ENCODE measurements around the gene TP53I11. TPM values are rescaled to one million over a fixed set of nuclear protein-coding genes. Genes with fewer than 3 reads are reported as not detected.

The TP53I11 gene
- polyA plus RNA-seq, 3 donors, result 11.0 to 13.2 (median 11.3) TPM

DNA sequence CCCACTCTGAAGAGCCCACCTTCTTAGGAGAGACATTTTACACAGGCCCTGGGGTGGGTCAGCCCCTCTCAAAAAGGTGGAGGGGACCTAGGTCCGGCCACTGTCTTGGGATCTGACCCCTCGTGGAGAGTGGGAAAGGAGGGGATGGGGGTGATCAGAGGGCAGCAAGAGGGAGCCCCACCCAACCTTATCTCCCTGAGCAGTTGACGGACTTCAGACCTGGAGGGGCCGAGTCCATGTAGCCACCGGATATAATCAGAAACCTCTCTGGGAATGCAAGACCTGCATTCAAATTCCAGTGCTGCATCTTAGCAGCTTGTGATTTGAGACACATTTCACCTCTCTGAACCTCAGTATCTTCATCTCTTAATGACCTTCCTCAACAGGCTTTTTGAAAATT is 44.0 kb downstream of the TP53I11 start:
- no peak for DNase-seq
- Mint-ChIP-seq H3K9me3 (peaks cover 0 to 3% (median 0%) of the 10 kb centered on the region in 7 donors), H3K27me3 (ENCODE audit: low read depth in 3 of 3) (peaks cover 11 to 16% (median 12%) of the 10 kb centered on the region in 3 donors), H3K4me1 (no peaks in the 10 kb centered on the region), H3K4me3 (no peak overlapping the region), H3K36me3 (no peaks in the 10 kb centered on the region), H3K27ac (no peak overlapping the region)
- Histone ChIP-seq H3K36me3 (replicated peaks in 1 of 2; ENCODE audit: control insufficient read depth in 1 of 2, insufficient read depth in 2 of 2, low read length in 2 of 2) (no peaks in the 10 kb centered on the region), H3K79me2 (ENCODE audit: insufficient read depth, low read length) (no peaks in the 10 kb centered on the region), H2AFZ (ENCODE audit: insufficient read depth, low read depth, low read length, poor library complexity, severe bottlenecking) (no peak overlapping the region), H3K4me3 (replicated peaks in 1 of 3; ENCODE audit: low read depth in 2 of 3, low read length in 3 of 3) (no peak overlapping the region), H3K9me3 (replicated peaks in 1 of 2; ENCODE audit: control insufficient read depth in 1 of 2, insufficient read depth in 1 of 2, low read length in 2 of 2) (no peaks in the 10 kb centered on the region), H3K27me3 (ENCODE audit: control insufficient read depth in 2 of 2, insufficient read depth in 2 of 2, low read length in 2 of 2) (no peaks in the 10 kb centered on the region), H3K27ac (ENCODE audit: low read depth in 1 of 2, low read length in 2 of 2) (no peak overlapping the region), H3K4me2 (replicated peaks; ENCODE audit: extremely low read depth, low read length, poor library complexity, severe bottlenecking) (no peak overlapping the region), H3K4me1 (ENCODE audit: control insufficient read depth in 1 of 2, insufficient read depth in 2 of 2, low read length in 2 of 2) (no peaks in the 10 kb centered on the region), H3K9ac (ENCODE audit: insufficient read depth, low read length, poor library complexity, severe bottlenecking) (no peak overlapping the region), H4K20me1 (ENCODE audit: insufficient read depth, low read length) (no peaks in the 10 kb centered on the region)
- intact Hi-C loops (cut with micrococcal nuclease), result no loop called here
- WGBS (ENCODE audit: insufficient coverage), result 65% methylated on average over 3 of the region's 5 CpGs
- TF ChIP-seq, protein P1, sequence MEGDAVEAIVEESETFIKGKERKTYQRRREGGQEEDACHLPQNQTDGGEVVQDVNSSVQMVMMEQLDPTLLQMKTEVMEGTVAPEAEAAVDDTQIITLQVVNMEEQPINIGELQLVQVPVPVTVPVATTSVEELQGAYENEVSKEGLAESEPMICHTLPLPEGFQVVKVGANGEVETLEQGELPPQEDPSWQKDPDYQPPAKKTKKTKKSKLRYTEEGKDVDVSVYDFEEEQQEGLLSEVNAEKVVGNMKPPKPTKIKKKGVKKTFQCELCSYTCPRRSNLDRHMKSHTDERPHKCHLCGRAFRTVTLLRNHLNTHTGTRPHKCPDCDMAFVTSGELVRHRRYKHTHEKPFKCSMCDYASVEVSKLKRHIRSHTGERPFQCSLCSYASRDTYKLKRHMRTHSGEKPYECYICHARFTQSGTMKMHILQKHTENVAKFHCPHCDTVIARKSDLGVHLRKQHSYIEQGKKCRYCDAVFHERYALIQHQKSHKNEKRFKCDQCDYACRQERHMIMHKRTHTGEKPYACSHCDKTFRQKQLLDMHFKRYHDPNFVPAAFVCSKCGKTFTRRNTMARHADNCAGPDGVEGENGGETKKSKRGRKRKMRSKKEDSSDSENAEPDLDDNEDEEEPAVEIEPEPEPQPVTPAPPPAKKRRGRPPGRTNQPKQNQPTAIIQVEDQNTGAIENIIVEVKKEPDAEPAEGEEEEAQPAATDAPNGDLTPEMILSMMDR (IDR thresholded peaks at IDR 0.05), result no peak

DNA sequence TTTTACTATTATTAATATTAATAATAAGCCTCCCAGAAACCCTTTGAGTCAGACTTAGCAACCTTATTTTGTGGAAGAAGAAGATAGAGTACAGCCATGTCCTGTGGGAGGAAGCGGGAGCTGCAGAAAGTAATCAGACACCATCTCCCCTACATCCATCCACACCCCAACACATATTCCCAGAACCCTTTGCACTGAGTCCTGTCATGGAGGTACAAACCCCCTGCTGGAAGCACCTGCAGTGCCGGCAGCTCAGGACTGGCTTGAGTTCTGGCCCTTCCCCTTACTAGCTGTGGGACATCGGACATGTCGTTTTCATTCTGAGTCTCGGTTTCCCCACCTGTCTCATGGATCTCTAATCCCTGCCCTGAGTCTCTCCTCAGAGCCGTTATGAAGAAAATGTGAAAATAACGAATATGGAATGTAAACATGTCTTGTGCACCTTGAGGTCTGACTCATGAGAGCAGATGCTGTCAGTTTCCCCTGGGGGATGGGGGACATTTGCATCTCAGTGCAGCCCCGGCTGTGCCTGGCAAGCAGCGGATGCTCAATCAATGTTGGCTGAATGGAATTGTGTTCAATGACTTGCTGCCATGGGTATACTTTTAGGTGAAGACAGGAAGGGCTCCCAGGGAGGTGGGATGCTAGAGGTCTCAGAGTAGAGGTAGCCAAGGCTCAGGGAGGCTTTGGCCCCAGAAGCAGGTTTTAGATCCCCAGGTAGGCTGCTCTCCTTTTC is 45.4 kb downstream of the TP53I11 start:
- Histone ChIP-seq H3K9me3 (replicated peaks in 1 of 2; ENCODE audit: control insufficient read depth in 1 of 2, insufficient read depth in 1 of 2, low read length in 2 of 2) (no peaks in the 10 kb centered on the region), H3K79me2 (ENCODE audit: insufficient read depth, low read length) (no peaks in the 10 kb centered on the region), H3K9ac (ENCODE audit: insufficient read depth, low read length, poor library complexity, severe bottlenecking) (no peak overlapping the region), H3K27me3 (ENCODE audit: control insufficient read depth in 2 of 2, insufficient read depth in 2 of 2, low read length in 2 of 2) (no peaks in the 10 kb centered on the region), H3K4me3 (replicated peaks in 1 of 3; ENCODE audit: low read depth in 2 of 3, low read length in 3 of 3) (no peak overlapping the region), H2AFZ (ENCODE audit: insufficient read depth, low read depth, low read length, poor library complexity, severe bottlenecking) (no peak overlapping the region), H3K36me3 (replicated peaks in 1 of 2; ENCODE audit: control insufficient read depth in 1 of 2, insufficient read depth in 2 of 2, low read length in 2 of 2) (no peaks in the 10 kb centered on the region), H4K20me1 (ENCODE audit: insufficient read depth, low read length) (no peaks in the 10 kb centered on the region), H3K27ac (ENCODE audit: low read depth in 1 of 2, low read length in 2 of 2) (no peak overlapping the region), H3K4me1 (ENCODE audit: control insufficient read depth in 1 of 2, insufficient read depth in 2 of 2, low read length in 2 of 2) (no peaks in the 10 kb centered on the region), H3K4me2 (replicated peaks; ENCODE audit: extremely low read depth, low read length, poor library complexity, severe bottlenecking) (no peak overlapping the region)
- H3K27me3 Mint-ChIP-seq (ENCODE audit: low read depth in 3 of 3), result peaks cover 11 to 16% (median 12%) of the 10 kb centered on the region in 3 donors
- no peaks in the 10 kb centered on the region for H3K36me3 Mint-ChIP-seq
- H3K4me1 Mint-ChIP-seq, result no peaks in the 10 kb centered on the region
- intact Hi-C loops (cut with micrococcal nuclease), result no loop called here
- H3K27ac Mint-ChIP-seq, result no peak overlapping the region
- TF ChIP-seq, protein P1 (IDR thresholded peaks at IDR 0.05), result no peak
- DNase-seq, result no peak
- WGBS (ENCODE audit: insufficient coverage), result 91% methylated on average over 5 of the region's 9 CpGs
- peaks cover 0 to 3% (median 0%) of the 10 kb centered on the region in 7 donors for H3K9me3 Mint-ChIP-seq
- no peak overlapping the region for H3K4me3 Mint-ChIP-seq
